Articular chondrocyte of knee joint (primary cell): Measurements from ENCODE around the gene NUTM2A. TPM values are rescaled to one million over a fixed set of nuclear protein-coding genes. Genes with fewer than 3 reads are reported as not detected.

Experiments used
- total RNA-seq: library from RNA; depleted of rRNA; stranded (reverse); fragments of >200 nt; gene quantifications from 2 replicates; pipeline ENCODE4 v1.2.3, GENCODE V29; 2012

Gene NUTM2A
- total RNA-seq: 0.22 and 0.39 TPM in 2 replicates

GRCh38 chr10:87225148-87225547 lies at the start of gene NUTM2A:
TSS of gene NUTM2A (plus strand) at chr10:87225448. CDS start at chr10:87225831, 383 bp downstream.

Other genes with a start within 250 kb of the NUTM2A start
- gene FAM25A, start 205.2 kb upstream of the NUTM2A start, total RNA-seq: not detected in 2 replicates
- 180 and 203 TPM in 2 replicates for gene GLUD1, start 130.6 kb upstream of the NUTM2A start, total RNA-seq
- 36.3 and 39.5 TPM in 2 replicates for gene SHLD2, start 130.2 kb upstream of the NUTM2A start, total RNA-seq
- 1.4 and 2.1 TPM in 2 replicates for gene NUTM2D, start 132.3 kb downstream of the NUTM2A start, total RNA-seq